HCT116 (cell line): ENCODE results near the gene ADAMTS14. TPM values are rescaled to one million over a fixed set of nuclear protein-coding genes. Genes with fewer than 3 reads are reported as not detected.

ENCODE experiments used
- ATAC-seq: fragments of 200-7000 bp; cut with Tn5 transposase; 2 replicates; pipeline ENCODE4 v1.9.1; 2020; ENCODE audit warnings: mild to moderate bottlenecking, moderate library complexity
- BruUV-seq: library from RNA; stranded (reverse); fragments of 400-500 nt; replicated peaks from 2 replicates; lab custom pipeline; 2021; lab: Mats Ljungman, UMichigan
- CTCF ChIA-PET: fragments of 300-600 bp; sonication (Branson Sonifier 250); formaldehyde crosslinking; loops from one replicate; lab custom pipeline; 2021; ENCODE audit warnings: antibody characterized with exemption; lab: Charles Lee
- POLR2A ChIA-PET: fragments of 300-600, 350-600 bp; sonication (Branson Sonifier 250); formaldehyde crosslinking; loops from one replicate; lab custom pipeline; 2021; ENCODE audit warnings: antibody characterized with exemption; lab: Charles Lee
- RAD21 ChIA-PET, 2 experiments: fragments of 300-600 bp; sonication (Branson Sonifier 250); formaldehyde crosslinking; loops; one replicate each; lab custom pipeline; 2023; ENCODE audit warnings: low total read pairs in 2 of 2; ENCODE audit not compliant: uncharacterized antibody in 2 of 2, unreplicated experiment in 2 of 2, low non-redundant PET in 1 of 2; lab: Charles Lee
- DNase-seq: peaks from one replicate; pipeline ENCODE4 v3.0.0-alpha.2; 2010; ENCODE audit warnings: low read depth, low spot score
- H2AFZ ChIP-seq: fragments of 200-600 bp; shearing (Covaris generic), sonication (generic); 2 replicates; pipeline ENCODE4 v1.6.1; 2017; ENCODE audit warnings: low read depth, mixed run types, mixed read lengths, antibody characterized with exemption, low read length; ENCODE audit not compliant: poor library complexity, severe bottlenecking
- H3K27ac ChIP-seq: 2 replicates; pipeline ENCODE4 v1.5.1; 2012; ENCODE audit warnings: low read depth, low read length
- H3K27me3 ChIP-seq: fragments of 200-600 bp; sonication (generic); 2 replicates; pipeline ENCODE4 v1.6.1; 2016; ENCODE audit warnings: mixed run types, low read length, mixed read lengths; ENCODE audit not compliant: insufficient read depth
- H3K36me3 ChIP-seq, 2 experiments: fragments of 200-500 bp in 1 of 2; fragments of 200-600 bp in 1 of 2; sonication (Bioruptor generic) in 1 of 2; sonication (generic) in 1 of 2; 2 replicates each; pipeline versions ENCODE4 v1.5.1 to v1.6.1; 2014 to 2016; ENCODE audit warnings: low read length in 2 of 2, inconsistent platforms in 1 of 2, mixed read lengths in 1 of 2, mixed run types in 1 of 2; ENCODE audit not compliant: insufficient read depth in 2 of 2, control insufficient read depth in 1 of 2
- H3K4me1 ChIP-seq, 2 experiments: fragments of 200-600 bp in 1 of 2; sonication (generic) in 1 of 2; 2 replicates each; pipeline versions ENCODE4 v1.5.1 to v1.6.1; 2012 to 2017; ENCODE audit warnings: low read length in 2 of 2, inconsistent platforms in 1 of 2, mild to moderate bottlenecking in 1 of 2, mixed read lengths in 1 of 2, mixed run types in 1 of 2, moderate library complexity in 1 of 2; ENCODE audit not compliant: insufficient read depth in 2 of 2, control insufficient read depth in 1 of 2
- H3K4me2 ChIP-seq: fragments of 200-600 bp; sonication (generic); 2 replicates; pipeline ENCODE4 v1.6.1; 2017; ENCODE audit warnings: mixed run types, low read length, mixed read lengths
- H3K4me3 ChIP-seq, 2 experiments: fragments of 200-600 bp in 1 of 2; sonication (generic) in 1 of 2; replicated peaks in 1 of 2; 2 replicates each; pipeline ENCODE4 v1.5.1; 2011 to 2016; ENCODE audit warnings: low read length in 2 of 2, control low read depth in 1 of 2, low read depth in 1 of 2, mild to moderate bottlenecking in 1 of 2, mixed read lengths in 1 of 2, mixed run types in 1 of 2
- H3K79me2 ChIP-seq: fragments of 200-600 bp; sonication (generic); 2 replicates; pipeline ENCODE4 v1.6.1; 2017; ENCODE audit warnings: mild to moderate bottlenecking, mixed run types, low read length, moderate library complexity, mixed read lengths; ENCODE audit not compliant: insufficient read depth
- H3K9ac ChIP-seq: fragments of 200-600 bp; sonication (generic); 2 replicates; pipeline ENCODE4 v1.6.1; 2016; ENCODE audit warnings: low read length, mixed read lengths
- H3K9me2 ChIP-seq: fragments of 200-600 bp; sonication (generic), shearing (Covaris generic); 2 replicates; pipeline ENCODE4 v1.6.1; 2017; ENCODE audit warnings: mixed run types, mild to moderate bottlenecking, moderate library complexity; ENCODE audit not compliant: insufficient read depth
- H3K9me3 ChIP-seq, 2 experiments: fragments of 200-500 bp in 1 of 2; fragments of 200-600 bp in 1 of 2; sonication (Bioruptor generic) in 1 of 2; sonication (generic) in 1 of 2; 2 replicates each; pipeline ENCODE4 v1.6.1; 2014 to 2017; ENCODE audit warnings: low read length in 2 of 2, mixed read lengths in 2 of 2, inconsistent platforms in 1 of 2, low read depth in 1 of 2, mild to moderate bottlenecking in 1 of 2, mixed run types in 1 of 2, moderate library complexity in 1 of 2; ENCODE audit not compliant: control insufficient read depth in 1 of 2, insufficient read depth in 1 of 2
- H4K20me1 ChIP-seq: fragments of 200-600 bp; sonication (generic), shearing (Covaris generic); 2 replicates; pipeline ENCODE4 v1.6.1; 2017; ENCODE audit warnings: mixed run types, mild to moderate bottlenecking, moderate library complexity; ENCODE audit not compliant: insufficient read depth
- CBX3 ChIP-seq: IDR thresholded peaks from 2 replicates; pipeline ENCODE4 v1.6.1; 2012; ENCODE audit warnings: low read depth
- EGR1 ChIP-seq: IDR thresholded peaks from 2 replicates; pipeline ENCODE4 v1.6.1; 2012; ENCODE audit warnings: low read depth
- ELF1 ChIP-seq: IDR thresholded peaks from 2 replicates; pipeline ENCODE4 v1.6.1; 2012; ENCODE audit warnings: low read depth, borderline replicate concordance
- EZH2 ChIP-seq: fragments of 200-600 bp; sonication (generic); IDR thresholded peaks from 2 replicates; pipeline ENCODE4 v1.6.1; 2017; ENCODE audit warnings: antibody characterized with exemption, mixed run types
- FOSL1 ChIP-seq: IDR thresholded peaks from 2 replicates; pipeline ENCODE4 v1.6.1; 2012; ENCODE audit warnings: low read depth
- JUND ChIP-seq: IDR thresholded peaks from 2 replicates; pipeline ENCODE4 v1.6.1; 2012
- POLR2A ChIP-seq: IDR thresholded peaks from 2 replicates; pipeline ENCODE4 v1.7.0; 2011; ENCODE audit warnings: borderline replicate concordance; ENCODE audit not compliant: insufficient read depth, insufficient read length; ENCODE audit errors: extremely low read depth
- POLR2AphosphoS5 ChIP-seq: IDR thresholded peaks from 2 replicates; pipeline ENCODE4 v1.6.1; 2011; ENCODE audit warnings: mild to moderate bottlenecking, low read depth, low read length, moderate library complexity
- SIN3A ChIP-seq: IDR thresholded peaks from 2 replicates; pipeline ENCODE4 v1.6.1; 2012; ENCODE audit warnings: low read depth
- SP1 ChIP-seq: IDR thresholded peaks from 2 replicates; pipeline ENCODE4 v1.6.1; 2012; ENCODE audit warnings: low read depth
- SRF ChIP-seq: IDR thresholded peaks from 2 replicates; pipeline ENCODE4 v1.6.1; 2012; ENCODE audit warnings: low read depth
- YY1 ChIP-seq: IDR thresholded peaks from 2 replicates; pipeline ENCODE4 v1.6.1; 2011; ENCODE audit warnings: low read length, low read depth, moderate library complexity, mild to moderate bottlenecking; ENCODE audit not compliant: insufficient replicate concordance; ENCODE audit errors: extremely low read depth
- ZFX ChIP-seq: fragments of 450-650 bp; IDR thresholded peaks from 2 replicates; pipeline ENCODE4 v1.6.1; 2017
- ZNF274 ChIP-seq: fragments of 200-500 bp; sonication (Bioruptor generic); IDR thresholded peaks from 2 replicates; pipeline ENCODE4 v1.6.1; 2014; ENCODE audit warnings: mild to moderate bottlenecking, low read depth, low read length, inconsistent platforms
- intact Hi-C: fragments of 100-400 bp; cut with micrococcal nuclease; formaldehyde crosslinking; loops from 2 replicates; pipeline ENCODE4 v1.10.0; 2022
- total RNA-seq: library from RNA; stranded (reverse); gene quantifications from one replicate; pipeline ENCODE4 v1.2.1, GENCODE V29; 2021; ENCODE audit not compliant: unreplicated experiment
- TF ChIP-seq, protein P1 (sequence below): IDR thresholded peaks from 2 replicates; pipeline ENCODE4 v1.6.1; 2012
- TF ChIP-seq, protein P2 (sequence below): IDR thresholded peaks from 2 replicates; pipeline ENCODE4 v1.6.1; 2012; ENCODE audit warnings: low read depth

Gene ADAMTS14
- total RNA-seq, 1 experiment from 2014 or later: 13.2 TPM

DNA sequence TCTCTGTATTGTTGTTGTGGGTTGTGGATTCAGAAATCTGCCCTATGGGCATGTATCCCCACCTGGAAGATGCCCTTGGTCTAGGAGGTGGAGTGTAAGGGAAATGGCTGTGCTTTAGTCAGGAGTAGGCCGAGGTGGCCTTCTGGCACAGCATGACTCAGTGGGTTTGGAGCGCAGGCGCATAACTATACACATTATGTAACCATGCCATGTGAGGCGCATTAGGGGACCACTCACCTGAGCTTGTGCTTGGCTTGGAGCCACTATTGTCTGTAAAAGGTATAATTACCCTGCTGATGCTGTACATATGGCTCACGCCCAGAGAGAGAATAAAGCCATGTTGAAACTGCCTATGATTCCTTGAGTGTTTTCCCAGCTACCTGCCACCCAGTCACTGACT lies 20.6 kb upstream of the ADAMTS14 start:
- RAD21 ChIA-PET: no interaction called here
- H3K4me1 ChIP-seq: peaks cover 7 to 38% of the 10 kb centered on the region in 2 experiments
- H3K9me3 ChIP-seq: peaks cover 3 to 37% of the 10 kb centered on the region in 2 experiments; a peak in 2 of 4 replicates
- ATAC-seq: no peak
- H3K4me3 ChIP-seq: no peak overlapping the region
- H2AFZ ChIP-seq: no peak overlapping the region
- POLR2A ChIA-PET: no interaction called here
- intact Hi-C loops: no loop called here
- H4K20me1 ChIP-seq: no peaks in the 10 kb centered on the region
- no peak overlapping the region for H3K4me2 ChIP-seq
- no peak for DNase-seq
- CTCF ChIA-PET: no interaction called here
- H3K79me2 ChIP-seq: no peaks in the 10 kb centered on the region
- H3K9ac ChIP-seq: no peak overlapping the region
- H3K27me3 ChIP-seq: no peaks in the 10 kb centered on the region
- no peaks in the 10 kb centered on the region for H3K9me2 ChIP-seq
- H3K27ac ChIP-seq: no peak overlapping the region
- 0 out of 4 replicates have a peak, but pooled peaks cover 0 to 4% of the 10 kb centered on the region in 2 experiments for H3K36me3 ChIP-seq
- TF ChIP-seq POLR2A: no peak
- peak; percentile 70; the same call in 1 of the 2 replicates for TF ChIP-seq CBX3
- no peak for TF ChIP-seq FOSL1
- no peak for TF ChIP-seq SIN3A
- TF ChIP-seq, protein P1, sequence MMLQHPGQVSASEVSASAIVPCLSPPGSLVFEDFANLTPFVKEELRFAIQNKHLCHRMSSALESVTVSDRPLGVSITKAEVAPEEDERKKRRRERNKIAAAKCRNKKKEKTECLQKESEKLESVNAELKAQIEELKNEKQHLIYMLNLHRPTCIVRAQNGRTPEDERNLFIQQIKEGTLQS: no peak
- TF ChIP-seq POLR2AphosphoS5: no peak
- 0 out of 2 replicates have a peak, but pooled peaks have one; percentile 15 for TF ChIP-seq ZFX
- no TSS peak for BruUV-seq

DNA sequence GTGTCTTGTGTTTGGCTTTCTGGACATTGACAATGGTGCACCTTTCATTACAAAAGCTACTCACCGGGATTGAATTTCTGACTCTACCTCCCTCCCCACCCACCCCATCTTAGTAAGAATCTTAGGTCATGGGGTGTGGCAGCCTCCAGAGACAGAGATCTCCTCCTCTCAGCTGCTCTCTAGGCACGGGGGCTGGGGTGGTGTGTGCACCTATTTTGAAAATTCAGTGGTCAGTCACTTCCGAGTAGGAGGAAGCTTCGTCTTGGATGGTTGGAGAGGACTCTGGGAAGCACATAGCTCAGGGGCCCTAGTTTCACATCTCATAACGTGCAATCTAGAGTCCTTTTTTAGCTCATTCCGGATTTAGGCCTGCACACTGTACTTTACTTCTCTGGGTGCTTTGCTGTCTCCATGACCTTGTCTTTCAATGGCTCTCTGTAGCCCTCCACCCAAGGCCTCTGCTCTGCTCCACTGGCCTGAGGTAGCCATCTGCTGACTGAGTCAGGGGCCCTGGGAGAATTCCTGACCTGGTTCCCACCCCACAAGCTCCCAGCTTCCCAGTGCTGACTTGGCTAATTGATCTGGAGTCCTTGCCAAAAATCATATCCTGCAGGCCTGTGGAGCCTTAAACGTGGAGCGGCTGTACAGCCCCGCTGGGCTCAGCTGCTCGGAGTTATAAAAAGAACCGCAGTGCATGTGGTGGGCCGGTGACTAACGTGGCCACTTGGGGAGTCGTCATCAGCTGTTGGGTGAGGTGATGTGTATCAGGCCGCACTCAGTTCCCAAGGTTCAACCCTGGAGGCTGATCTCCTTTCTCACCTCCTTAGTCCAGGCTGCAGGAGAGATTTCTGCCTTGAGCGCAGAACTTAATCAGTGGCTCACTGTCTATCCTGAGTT lies 19.3 kb upstream of the ADAMTS14 start:
- Histone ChIP-seq H3K9ac (no peak overlapping the region), H3K4me1 (peaks cover 11 to 50% of the 10 kb centered on the region in 2 experiments)
- RAD21 ChIA-PET: no interaction called here
- no peak for TF ChIP-seq POLR2A
- no peak for TF ChIP-seq SP1
- TF ChIP-seq, protein P1: no peak
- TF ChIP-seq ZFX: no peak
- TF ChIP-seq ELF1: no peak
- no peak for TF ChIP-seq SRF
- TF ChIP-seq ZNF274: no peak
- no peak for TF ChIP-seq YY1
- TF ChIP-seq, protein P2, sequence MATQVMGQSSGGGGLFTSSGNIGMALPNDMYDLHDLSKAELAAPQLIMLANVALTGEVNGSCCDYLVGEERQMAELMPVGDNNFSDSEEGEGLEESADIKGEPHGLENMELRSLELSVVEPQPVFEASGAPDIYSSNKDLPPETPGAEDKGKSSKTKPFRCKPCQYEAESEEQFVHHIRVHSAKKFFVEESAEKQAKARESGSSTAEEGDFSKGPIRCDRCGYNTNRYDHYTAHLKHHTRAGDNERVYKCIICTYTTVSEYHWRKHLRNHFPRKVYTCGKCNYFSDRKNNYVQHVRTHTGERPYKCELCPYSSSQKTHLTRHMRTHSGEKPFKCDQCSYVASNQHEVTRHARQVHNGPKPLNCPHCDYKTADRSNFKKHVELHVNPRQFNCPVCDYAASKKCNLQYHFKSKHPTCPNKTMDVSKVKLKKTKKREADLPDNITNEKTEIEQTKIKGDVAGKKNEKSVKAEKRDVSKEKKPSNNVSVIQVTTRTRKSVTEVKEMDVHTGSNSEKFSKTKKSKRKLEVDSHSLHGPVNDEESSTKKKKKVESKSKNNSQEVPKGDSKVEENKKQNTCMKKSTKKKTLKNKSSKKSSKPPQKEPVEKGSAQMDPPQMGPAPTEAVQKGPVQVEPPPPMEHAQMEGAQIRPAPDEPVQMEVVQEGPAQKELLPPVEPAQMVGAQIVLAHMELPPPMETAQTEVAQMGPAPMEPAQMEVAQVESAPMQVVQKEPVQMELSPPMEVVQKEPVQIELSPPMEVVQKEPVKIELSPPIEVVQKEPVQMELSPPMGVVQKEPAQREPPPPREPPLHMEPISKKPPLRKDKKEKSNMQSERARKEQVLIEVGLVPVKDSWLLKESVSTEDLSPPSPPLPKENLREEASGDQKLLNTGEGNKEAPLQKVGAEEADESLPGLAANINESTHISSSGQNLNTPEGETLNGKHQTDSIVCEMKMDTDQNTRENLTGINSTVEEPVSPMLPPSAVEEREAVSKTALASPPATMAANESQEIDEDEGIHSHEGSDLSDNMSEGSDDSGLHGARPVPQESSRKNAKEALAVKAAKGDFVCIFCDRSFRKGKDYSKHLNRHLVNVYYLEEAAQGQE: no peak
- no peak for TF ChIP-seq JUND
- no peak for TF ChIP-seq POLR2AphosphoS5
- no peak for TF ChIP-seq EZH2
- no peak for TF ChIP-seq EGR1

More for the DNA sequence above, 19.3 kb upstream of the ADAMTS14 start:
- H2AFZ ChIP-seq: no peak overlapping the region
- peaks cover 3 to 41% of the 10 kb centered on the region in 2 experiments; a peak in 3 of 4 replicates for H3K9me3 ChIP-seq
- H3K27ac ChIP-seq: no peak overlapping the region
- no peaks in the 10 kb centered on the region for H3K9me2 ChIP-seq
- H3K27me3 ChIP-seq: no peaks in the 10 kb centered on the region
- DNase-seq: no peak
- 0 out of 4 replicates have a peak, but pooled peaks cover 0 to 4% of the 10 kb centered on the region in 2 experiments for H3K36me3 ChIP-seq
- no peak overlapping the region for H3K4me3 ChIP-seq
- H3K4me2 ChIP-seq: no peak overlapping the region
- intact Hi-C loops: no loop called here
- no peak for ATAC-seq
- BruUV-seq: no TSS peak
- H3K79me2 ChIP-seq: no peaks in the 10 kb centered on the region
- CTCF ChIA-PET: no interaction called here
- POLR2A ChIA-PET: no interaction called here
- H4K20me1 ChIP-seq: no peaks in the 10 kb centered on the region
